PFSK-1 (cell line): Measurements from ENCODE around the gene EPHA3.

ENCODE experiments used
- FOXP2 ChIP-seq: optimal IDR thresholded peaks from 2 replicates; pipeline ENCODE3; 2011; ENCODE audit warnings: borderline replicate concordance, control low read depth, inconsistent platforms; ENCODE audit not compliant: insufficient read depth; ENCODE audit errors: extremely low read length, extremely low read depth
- POLR2AphosphoS5 ChIP-seq: IDR thresholded peaks from 2 replicates; pipeline ENCODE4 v1.6.1; 2012; ENCODE audit warnings: low read depth, mild to moderate bottlenecking, control low read depth, low read length, moderate library complexity
- REST ChIP-seq, 2 experiments: IDR thresholded peaks; 2 replicates each; pipeline versions ENCODE4 v1.6.1 to v1.8.0; 2011 to 2012; ENCODE audit warnings: low read depth in 2 of 2, low read length in 2 of 2, control low read depth in 1 of 2, inconsistent platforms in 1 of 2, mild to moderate bottlenecking in 1 of 2, moderate library complexity in 1 of 2; ENCODE audit not compliant: insufficient read depth in 1 of 2
- SIN3A ChIP-seq: IDR thresholded peaks from 2 replicates; pipeline ENCODE4 v1.6.1; 2012; ENCODE audit warnings: mild to moderate bottlenecking, low read length, moderate library complexity, borderline replicate concordance; ENCODE audit not compliant: insufficient read depth
- TAF1 ChIP-seq: IDR thresholded peaks from 2 replicates; pipeline ENCODE4 v1.6.1; 2012; ENCODE audit warnings: low read length, control low read depth, borderline replicate concordance; ENCODE audit not compliant: insufficient read depth

EPHA3 gene

GRCh38 chr3:89405593-89405992 lies 298.2 kb downstream of the EPHA3 start:
- TF ChIP-seq POLR2AphosphoS5, result no peak
- TF ChIP-seq REST (IDR thresholded peaks at IDR 0.05; ENCODE audit: insufficient read depth in 1 of 2, low read depth in 2 of 2, low read length in 2 of 2), result no peak
- no peak for TF ChIP-seq FOXP2
- no peak for TF ChIP-seq TAF1
- no peak for TF ChIP-seq SIN3A

- TF ChIP-seq FOXP2, result no peak
- TF ChIP-seq REST (IDR thresholded peaks at IDR 0.05; ENCODE audit: insufficient read depth in 1 of 2, low read depth in 2 of 2, low read length in 2 of 2), result no peak
- no peak for TF ChIP-seq TAF1
- TF ChIP-seq SIN3A, result no peak
- TF ChIP-seq POLR2AphosphoS5, result no peak
These were observed 303.8 kb downstream of the EPHA3 start for GRCh38 chr3:89411201-89411600.

GRCh38 chr3:89414270-89414669 lies 306.8 kb downstream of the EPHA3 start:
- TF ChIP-seq FOXP2, result no peak

- TF ChIP-seq POLR2AphosphoS5, result no peak
- TF ChIP-seq SIN3A, result no peak
- no peak for TF ChIP-seq REST (IDR thresholded peaks at IDR 0.05; ENCODE audit: insufficient read depth in 1 of 2, low read depth in 2 of 2, low read length in 2 of 2)
- TF ChIP-seq TAF1, result no peak
- TF ChIP-seq FOXP2, result no peak
These were observed 312.3 kb downstream of the EPHA3 start for GRCh38 chr3:89419647-89420241.

GRCh38 chr3:89426060-89426459 lies 318.6 kb downstream of the EPHA3 start:
- no peak for TF ChIP-seq FOXP2
- TF ChIP-seq REST (IDR thresholded peaks at IDR 0.05; ENCODE audit: insufficient read depth in 1 of 2, low read depth in 2 of 2, low read length in 2 of 2), result no peak
- TF ChIP-seq TAF1, result no peak
- TF ChIP-seq POLR2AphosphoS5, result no peak
- no peak for TF ChIP-seq SIN3A
